IMR-90 (cell line): ENCODE data around the gene CTNNA1. TPM values are rescaled to one million over a fixed set of nuclear protein-coding genes. Genes with fewer than 3 reads are reported as not detected.

Experiments
- ATAC-seq: fragments of 200-7000 bp; cut with Tn5 transposase; 2 replicates; pipeline ENCODE4 v1.9.1; 2020; ENCODE audit warnings: low read depth, mild to moderate bottlenecking, moderate library complexity
- BruUV-seq: library from RNA; stranded (reverse); fragments of 400-500 nt; replicated peaks from 2 replicates; lab custom pipeline; 2021; lab: Mats Ljungman, UMichigan
- CTCF ChIA-PET: fragments of 300-600 bp; formaldehyde crosslinking; extraction: SDS; loops from one replicate; lab custom pipeline; 2021; ENCODE audit warnings: antibody characterized with exemption; lab: Yijun Ruan, JAX
- POLR2A ChIA-PET: fragments of 300-600 bp; sonication (Branson Sonifier 250); formaldehyde crosslinking; loops from one replicate; lab custom pipeline; 2022; ENCODE audit warnings: antibody characterized with exemption; ENCODE audit not compliant: unreplicated experiment; lab: Charles Lee
- DNase-seq: peaks from one replicate; pipeline ENCODE4 v3.0.0; 2013
- H2AFZ ChIP-seq: replicated peaks from 2 replicates; pipeline ENCODE3; 2013; ENCODE audit warnings: low read length, mild to moderate bottlenecking; ENCODE audit not compliant: poor library complexity
- H2AK5ac ChIP-seq: 2 replicates; pipeline ENCODE4 v1.6.1; 2013; ENCODE audit warnings: low read depth, low read length, inconsistent platforms
- H2AK9ac ChIP-seq: replicated peaks from 2 replicates; pipeline ENCODE3; 2013; ENCODE audit warnings: mild to moderate bottlenecking, low read depth, low read length, moderate library complexity; ENCODE audit not compliant: poor library complexity
- H2BK120ac ChIP-seq: 2 replicates; pipeline ENCODE4 v1.6.1; 2013; ENCODE audit warnings: low read depth, low read length, inconsistent platforms
- H2BK15ac ChIP-seq: 3 replicates; pipeline ENCODE4 v1.6.1; 2013; ENCODE audit warnings: low read depth, low read length, inconsistent platforms
- H2BK20ac ChIP-seq: 2 replicates; pipeline ENCODE4 v1.6.1; 2013; ENCODE audit warnings: low read depth, mild to moderate bottlenecking, inconsistent platforms, low read length, moderate library complexity
- H2BK5ac ChIP-seq: 2 replicates; pipeline ENCODE4 v1.6.1; 2013; ENCODE audit warnings: mild to moderate bottlenecking, low read depth, low read length, inconsistent platforms; ENCODE audit not compliant: poor library complexity, severe bottlenecking
- H3K14ac ChIP-seq: replicated peaks from 2 replicates; pipeline ENCODE4 v1.6.1; 2013; ENCODE audit warnings: low read depth, low read length, inconsistent platforms
- H3K18ac ChIP-seq: 2 replicates; pipeline ENCODE4 v1.6.1; 2013; ENCODE audit warnings: low read depth, low read length, control low read depth
- H3K23ac ChIP-seq: 2 replicates; pipeline ENCODE4 v1.6.1; 2013; ENCODE audit warnings: low read depth, low read length, inconsistent platforms
- H3K27ac ChIP-seq: 2 replicates; pipeline ENCODE4 v1.5.1; 2013; ENCODE audit warnings: mild to moderate bottlenecking, control low read depth, low read length; ENCODE audit not compliant: insufficient read depth
- H3K27me3 ChIP-seq: 2 replicates; pipeline ENCODE4 v1.6.1; 2013; ENCODE audit warnings: low read length; ENCODE audit not compliant: control insufficient read depth, insufficient read depth
- H3K36me3 ChIP-seq: 2 replicates; pipeline ENCODE4 v1.6.1; 2013; ENCODE audit warnings: low read length, mixed read lengths; ENCODE audit not compliant: control insufficient read depth, insufficient read depth
- H3K4ac ChIP-seq: 2 replicates; pipeline ENCODE4 v1.6.1; 2013; ENCODE audit warnings: low read depth, low read length, inconsistent platforms
- H3K4me1 ChIP-seq: 2 replicates; pipeline ENCODE4 v1.6.1; 2013; ENCODE audit warnings: low read length, mixed read lengths; ENCODE audit not compliant: control insufficient read depth, insufficient read depth
- H3K4me2 ChIP-seq: 2 replicates; pipeline ENCODE4 v1.6.1; 2013; ENCODE audit warnings: low read depth, mild to moderate bottlenecking, control low read depth, low read length, moderate library complexity
- H3K4me3 ChIP-seq: 2 replicates; pipeline ENCODE4 v1.5.1; 2013; ENCODE audit warnings: low read depth, mild to moderate bottlenecking, control low read depth, low read length, moderate library complexity; ENCODE audit not compliant: insufficient read depth
- H3K56ac ChIP-seq: 2 replicates; pipeline ENCODE4 v1.6.1; 2013; ENCODE audit warnings: low read length, inconsistent platforms; ENCODE audit not compliant: insufficient read depth; ENCODE audit errors: extremely low read depth
- H3K79me1 ChIP-seq, 2 experiments: 2 replicates each; pipeline ENCODE4 v1.6.1; 2013; ENCODE audit warnings: low read length in 2 of 2, inconsistent platforms in 1 of 2, low read depth in 1 of 2
- H3K9ac ChIP-seq: 2 replicates; pipeline ENCODE4 v1.6.1; 2013; ENCODE audit warnings: low read depth, low read length, control low read depth
- H3K9me1 ChIP-seq: 2 replicates; pipeline ENCODE4 v1.6.1; 2013; ENCODE audit warnings: low read length, inconsistent platforms; ENCODE audit not compliant: insufficient read depth
- H3K9me3 ChIP-seq: 2 replicates; pipeline ENCODE4 v1.6.1; 2013; ENCODE audit warnings: low read length; ENCODE audit not compliant: control insufficient read depth, insufficient read depth
- H4K20me1 ChIP-seq: 2 replicates; pipeline ENCODE4 v1.6.1; 2013; ENCODE audit warnings: low read length, inconsistent platforms; ENCODE audit not compliant: insufficient read depth
- H4K5ac ChIP-seq: 2 replicates; pipeline ENCODE4 v1.6.1; 2013; ENCODE audit warnings: mild to moderate bottlenecking, low read depth, low read length, control low read depth
- H4K8ac ChIP-seq, 2 experiments: 2 replicates each; pipeline ENCODE4 v1.6.1; 2013; ENCODE audit warnings: low read depth in 2 of 2, low read length in 2 of 2, control low read depth in 1 of 2, inconsistent platforms in 1 of 2
- H4K91ac ChIP-seq: 2 replicates; pipeline ENCODE4 v1.6.1; 2013; ENCODE audit warnings: low read depth, low read length, inconsistent platforms; ENCODE audit not compliant: insufficient read depth
- MXI1 ChIP-seq: IDR thresholded peaks from 2 replicates; pipeline ENCODE4 v1.6.1; 2012; ENCODE audit warnings: low read depth, mild to moderate bottlenecking, low read length, moderate library complexity, borderline replicate concordance
- RCOR1 ChIP-seq: IDR thresholded peaks from 2 replicates; pipeline ENCODE4 v1.6.1; 2012; ENCODE audit warnings: mild to moderate bottlenecking, low read length, improper control_type of control experiment; ENCODE audit not compliant: insufficient replicate concordance
- WGBS, 2 experiments: methylation state at CpG; one replicate each; pipeline versions ENCODE4 v1.1.5 to v1.1.7; 2013; ENCODE audit warnings: missing lambda C conversion rate in 2 of 2; ENCODE audit not compliant: insufficient read length in 1 of 2; ENCODE audit errors: extremely low coverage in 2 of 2; 5-methylcytosine and 5-hydroxymethylcytosine counted together
- dilution Hi-C: fragments of 300-500 bp; cut with HindIII; formaldehyde crosslinking; loops from one replicate; pipeline ENCODE4 v1.14.3; 2018; ENCODE audit warnings: low sequenced_read_pairs; ENCODE audit not compliant: unreplicated experiment
- in situ Hi-C: fragments of 300-500 bp; cut with MboI; formaldehyde crosslinking; loops from 3 replicates; pipeline ENCODE4 v1.14.3; 2019; ENCODE audit warnings: low sequenced_read_pairs, inconsistent platforms, mixed read lengths
- intact Hi-C: fragments of 100-400 bp; cut with micrococcal nuclease; formaldehyde crosslinking; loops from 2 replicates; pipeline ENCODE4 v1.10.0; 2022
- polyA plus RNA-seq, 3 experiments: library from polyadenylated mRNA; depleted of rRNA; stranded (reverse); fragments of >200 nt; gene quantifications; 2 replicates each; pipeline ENCODE4 v1.2.3, GENCODE V29; 2012; ENCODE audit warnings: low replicate concordance in 1 of 3
- total RNA-seq: library from RNA; depleted of rRNA; stranded (reverse); fragments of >200 nt; gene quantifications from 2 replicates; pipeline ENCODE4 v1.2.3, GENCODE V29; 2012

CTNNA1 gene
- total and polyA plus RNA-seq, 2 of the 4 experiments (the other 2 are of a cell fraction), result 220 to 471 TPM

- CTCF ChIA-PET, result no interaction called here
- no peak overlapping the region for H3K4ac ChIP-seq
- H2AK9ac ChIP-seq, result no peak overlapping the region
- intact Hi-C loops, result no loop called here
- BruUV-seq, result no TSS peak
- H3K23ac ChIP-seq, result no peak overlapping the region
- no peaks in the 10 kb centered on the region for H3K36me3 ChIP-seq
- dilution Hi-C loops, result no loop called here
- peaks cover 7% of the 10 kb centered on the region for H3K4me1 ChIP-seq
- in situ Hi-C loops, result no loop called here
- no peak overlapping the region for H2AK5ac ChIP-seq
- no peak overlapping the region for H2BK5ac ChIP-seq
- no peak overlapping the region for H3K14ac ChIP-seq
- ATAC-seq (no peak), DNase-seq (no peak)
- no peak overlapping the region for H2BK20ac ChIP-seq
- no peak overlapping the region for H2BK15ac ChIP-seq
- H3K27me3 ChIP-seq, result no peaks in the 10 kb centered on the region
- H3K4me2 ChIP-seq, result no peak overlapping the region
- no peak overlapping the region for H3K27ac ChIP-seq
- POLR2A ChIA-PET, result no interaction called here
- no peak overlapping the region for H3K9ac ChIP-seq
- H4K5ac ChIP-seq, result no peak overlapping the region
- H4K91ac ChIP-seq, result no peak overlapping the region
- no peak overlapping the region for H2BK120ac ChIP-seq
- no peak overlapping the region for H4K8ac ChIP-seq
- H4K20me1 ChIP-seq, result no peaks in the 10 kb centered on the region
- TF ChIP-seq RCOR1 (no peak), MXI1 (no peak)
- H3K18ac ChIP-seq, result no peak overlapping the region
- H3K9me1 ChIP-seq, result no peaks in the 10 kb centered on the region
- WGBS, 2 experiments, result no CpG with 5 or more reads among the region's 6 CpGs
- H3K79me1 ChIP-seq, result no peaks in the 10 kb centered on the region
- H3K56ac ChIP-seq, result no peak overlapping the region
- peak overlapping the region; percentile 9 for H2AFZ ChIP-seq
- H3K9me3 ChIP-seq, result no peaks in the 10 kb centered on the region
- no peak overlapping the region for H3K4me3 ChIP-seq
These were observed 44.4 kb upstream of the CTNNA1 start for GRCh38 chr5:138708791-138709190.
